ENCODE data around the gene CLDN22. TPM values are rescaled to one million over a fixed set of nuclear protein-coding genes. Genes with fewer than 3 reads are reported as not detected.

The CLDN22 gene
- total and polyA plus RNA-seq, 4 donors, result 0.05 TPM; not detected in 3

DNA sequence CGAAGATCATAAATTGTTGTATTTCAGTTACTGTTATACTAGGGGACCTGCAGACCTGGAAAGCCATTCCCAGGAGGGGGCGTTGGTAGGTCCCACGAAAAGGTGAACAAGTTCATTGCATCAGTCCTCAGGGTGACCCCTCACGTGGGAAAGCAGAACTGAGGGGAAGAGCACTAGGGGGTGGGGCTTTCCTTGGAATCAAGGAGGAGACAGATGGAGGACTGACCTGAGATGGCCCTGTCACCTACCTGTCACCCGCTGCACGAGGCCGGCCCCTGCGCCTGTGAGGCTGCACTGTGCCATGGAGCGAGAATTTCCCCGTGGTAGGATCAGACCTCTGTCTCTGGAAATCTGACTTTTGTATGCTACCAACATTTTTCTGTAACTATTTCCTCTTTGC is 43.9 kb upstream of the CLDN22 start (continued):
- no peak for TF ChIP-seq YY1 (IDR thresholded peaks at IDR 0.05)

DNA sequence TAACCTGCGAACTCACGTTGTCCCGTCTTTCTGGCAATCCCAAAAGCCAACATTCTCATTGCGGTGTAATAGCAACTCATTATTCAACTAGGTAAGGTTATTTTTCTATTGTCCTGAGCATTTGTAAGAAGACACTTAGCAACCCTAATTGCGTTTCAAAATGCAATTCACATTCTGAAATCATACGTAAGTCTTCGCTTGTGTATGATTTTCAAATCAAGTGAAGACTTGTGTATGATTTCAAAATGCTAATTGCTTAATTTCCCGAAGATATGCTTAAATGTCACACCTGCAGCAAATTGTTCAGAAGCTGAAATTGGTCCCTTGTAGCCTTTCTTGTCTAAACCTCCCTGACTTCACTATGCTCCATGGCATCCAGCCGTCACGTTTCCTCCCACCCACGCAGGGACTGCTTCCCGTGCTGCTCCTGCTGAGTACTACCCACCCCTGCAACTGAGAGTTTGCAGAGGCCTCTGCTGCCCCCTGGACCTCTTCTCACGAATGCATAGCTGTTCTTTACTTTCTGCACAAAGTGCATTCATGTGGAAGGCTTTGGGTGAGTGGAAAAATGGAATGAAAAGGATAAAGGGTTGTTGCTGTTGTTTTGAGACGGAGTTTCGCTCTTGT is 43.0 kb upstream of the CLDN22 start:
- peaks cover 0 to 1% (median 0%) of the 10 kb centered on the region in 4 donors for H3K9me3 ChIP-seq (ENCODE audit: control insufficient read depth in 4 of 4, low read length in 3 of 4)
- no peak overlapping the region for H3K4me3 ChIP-seq (ENCODE audit: low read depth in 1 of 3, low read length in 3 of 3)
- no peaks in the 10 kb centered on the region for H3K27me3 ChIP-seq (ENCODE audit: control insufficient read depth in 4 of 4, insufficient read depth in 4 of 4, low read length in 3 of 4)
- H3K9ac ChIP-seq (ENCODE audit: low read depth in 1 of 2, low read length in 2 of 2), result no peak overlapping the region
- no peak overlapping the region for H3K27ac ChIP-seq (ENCODE audit: low read depth in 1 of 2, low read length in 2 of 2)
- no peaks in the 10 kb centered on the region for H3K36me3 ChIP-seq (ENCODE audit: control insufficient read depth in 4 of 4, insufficient read depth in 3 of 4, low read depth in 1 of 4, low read length in 3 of 4)
- WGBS, result 73% methylated on average over 15 of the region's 15 CpGs
- peaks cover 0 to 3% (median 0%) of the 10 kb centered on the region in 4 donors for H3K4me1 ChIP-seq (ENCODE audit: control insufficient read depth in 4 of 4, insufficient read depth in 4 of 4, low read length in 3 of 4)
- TF ChIP-seq JUND (IDR thresholded peaks at IDR 0.05) (no peak), FOXA1 (IDR thresholded peaks at IDR 0.05) (no peak), RAD21 (IDR thresholded peaks at IDR 0.05) (no peak)
- TF ChIP-seq, protein P1, sequence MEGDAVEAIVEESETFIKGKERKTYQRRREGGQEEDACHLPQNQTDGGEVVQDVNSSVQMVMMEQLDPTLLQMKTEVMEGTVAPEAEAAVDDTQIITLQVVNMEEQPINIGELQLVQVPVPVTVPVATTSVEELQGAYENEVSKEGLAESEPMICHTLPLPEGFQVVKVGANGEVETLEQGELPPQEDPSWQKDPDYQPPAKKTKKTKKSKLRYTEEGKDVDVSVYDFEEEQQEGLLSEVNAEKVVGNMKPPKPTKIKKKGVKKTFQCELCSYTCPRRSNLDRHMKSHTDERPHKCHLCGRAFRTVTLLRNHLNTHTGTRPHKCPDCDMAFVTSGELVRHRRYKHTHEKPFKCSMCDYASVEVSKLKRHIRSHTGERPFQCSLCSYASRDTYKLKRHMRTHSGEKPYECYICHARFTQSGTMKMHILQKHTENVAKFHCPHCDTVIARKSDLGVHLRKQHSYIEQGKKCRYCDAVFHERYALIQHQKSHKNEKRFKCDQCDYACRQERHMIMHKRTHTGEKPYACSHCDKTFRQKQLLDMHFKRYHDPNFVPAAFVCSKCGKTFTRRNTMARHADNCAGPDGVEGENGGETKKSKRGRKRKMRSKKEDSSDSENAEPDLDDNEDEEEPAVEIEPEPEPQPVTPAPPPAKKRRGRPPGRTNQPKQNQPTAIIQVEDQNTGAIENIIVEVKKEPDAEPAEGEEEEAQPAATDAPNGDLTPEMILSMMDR (IDR thresholded peaks at IDR 0.05; ENCODE audit: low read depth, low read length, missing input control), result no peak
- DNase-seq (ENCODE audit: low spot score), result no peak

DNA sequence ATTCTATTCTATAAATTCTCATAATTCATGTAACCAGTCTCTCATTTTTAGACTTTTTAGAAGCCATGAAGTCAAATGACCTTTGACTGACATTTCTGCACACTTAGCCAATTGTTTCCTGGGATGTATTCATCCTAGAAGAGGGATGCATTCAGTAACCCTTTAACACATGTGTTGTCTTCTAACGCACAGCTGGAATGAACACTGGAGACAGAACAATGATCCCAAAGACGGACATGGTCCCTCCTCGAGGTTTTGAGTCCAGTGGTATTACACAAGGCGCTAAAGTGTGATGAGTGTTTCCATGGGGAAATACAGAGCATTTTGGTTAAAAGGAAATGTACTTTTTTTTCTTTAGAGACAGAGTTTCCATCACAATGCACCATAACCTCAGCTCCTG is 42.0 kb upstream of the CLDN22 start:
- H3K27me3 ChIP-seq (ENCODE audit: control insufficient read depth in 4 of 4, insufficient read depth in 4 of 4, low read length in 3 of 4), result no peaks in the 10 kb centered on the region
- no peak overlapping the region for H3K27ac ChIP-seq (ENCODE audit: low read depth in 1 of 2, low read length in 2 of 2)
- no peaks in the 10 kb centered on the region for H3K36me3 ChIP-seq (ENCODE audit: control insufficient read depth in 4 of 4, insufficient read depth in 3 of 4, low read depth in 1 of 4, low read length in 3 of 4)
- WGBS, result 96% methylated on average over 4 of the region's 4 CpGs
- H3K9me3 ChIP-seq (ENCODE audit: control insufficient read depth in 4 of 4, low read length in 3 of 4), result peaks cover 0 to 1% (median 0%) of the 10 kb centered on the region in 4 donors
- no peak overlapping the region for H3K9ac ChIP-seq (ENCODE audit: low read depth in 1 of 2, low read length in 2 of 2)
- peaks cover 0 to 3% (median 0%) of the 10 kb centered on the region in 4 donors for H3K4me1 ChIP-seq (ENCODE audit: control insufficient read depth in 4 of 4, insufficient read depth in 4 of 4, low read length in 3 of 4)
- TF ChIP-seq RAD21 (IDR thresholded peaks at IDR 0.05), result no peak
- no peak for TF ChIP-seq FOXA1 (IDR thresholded peaks at IDR 0.05)
- no peak for TF ChIP-seq HNF4G (IDR thresholded peaks at IDR 0.05)
- TF ChIP-seq HNF4A (conservative IDR thresholded peaks at IDR 0.05), result no peak
- H3K4me3 ChIP-seq (ENCODE audit: low read depth in 1 of 3, low read length in 3 of 3), result no peak overlapping the region
- no peak for DNase-seq (ENCODE audit: low spot score)

DNA sequence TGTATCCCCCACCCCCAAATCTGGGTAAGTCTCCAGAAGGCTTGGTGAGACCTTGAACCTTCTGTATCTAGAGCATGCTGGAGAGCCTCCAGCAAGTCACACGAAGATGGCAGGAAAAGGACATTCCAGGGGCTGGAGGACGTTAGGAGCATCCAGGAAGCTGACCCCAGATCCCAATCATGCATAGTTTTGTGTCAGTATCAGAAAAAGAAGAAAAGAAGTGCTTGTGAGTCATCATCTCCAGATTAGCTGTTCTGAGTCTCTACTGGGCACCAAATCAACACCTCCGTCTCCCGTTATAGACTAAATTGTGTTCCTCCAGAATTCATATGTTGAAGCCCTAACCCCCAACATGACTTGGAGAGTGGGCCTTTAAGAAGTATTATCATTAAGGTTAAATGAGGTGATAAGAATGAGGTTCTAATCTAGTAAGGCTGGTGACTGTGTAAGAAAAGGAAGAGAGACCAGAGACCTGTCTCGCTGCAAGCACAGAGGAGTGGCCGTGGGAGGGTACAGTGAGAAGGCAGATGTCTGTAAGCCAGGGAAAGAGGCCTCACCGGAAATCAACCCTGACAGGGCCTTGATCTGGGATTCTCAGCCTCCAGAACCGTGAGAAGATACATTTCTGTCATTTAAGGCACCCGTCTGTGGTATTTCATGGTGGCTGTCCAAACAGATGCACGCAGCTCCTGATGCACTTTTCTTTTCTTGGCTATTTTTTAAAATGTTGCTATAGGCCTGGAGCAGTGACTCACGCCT is 40.3 kb upstream of the CLDN22 start:
- WGBS, result 80% methylated on average over 11 of the region's 11 CpGs
- no peak overlapping the region for H3K4me3 ChIP-seq (ENCODE audit: low read depth in 1 of 3, low read length in 3 of 3)
- TF ChIP-seq, protein P2, sequence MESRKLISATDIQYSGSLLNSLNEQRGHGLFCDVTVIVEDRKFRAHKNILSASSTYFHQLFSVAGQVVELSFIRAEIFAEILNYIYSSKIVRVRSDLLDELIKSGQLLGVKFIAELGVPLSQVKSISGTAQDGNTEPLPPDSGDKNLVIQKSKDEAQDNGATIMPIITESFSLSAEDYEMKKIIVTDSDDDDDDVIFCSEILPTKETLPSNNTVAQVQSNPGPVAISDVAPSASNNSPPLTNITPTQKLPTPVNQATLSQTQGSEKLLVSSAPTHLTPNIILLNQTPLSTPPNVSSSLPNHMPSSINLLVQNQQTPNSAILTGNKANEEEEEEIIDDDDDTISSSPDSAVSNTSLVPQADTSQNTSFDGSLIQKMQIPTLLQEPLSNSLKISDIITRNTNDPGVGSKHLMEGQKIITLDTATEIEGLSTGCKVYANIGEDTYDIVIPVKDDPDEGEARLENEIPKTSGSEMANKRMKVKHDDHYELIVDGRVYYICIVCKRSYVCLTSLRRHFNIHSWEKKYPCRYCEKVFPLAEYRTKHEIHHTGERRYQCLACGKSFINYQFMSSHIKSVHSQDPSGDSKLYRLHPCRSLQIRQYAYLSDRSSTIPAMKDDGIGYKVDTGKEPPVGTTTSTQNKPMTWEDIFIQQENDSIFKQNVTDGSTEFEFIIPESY (IDR thresholded peaks at IDR 0.05), result no peak
- TF ChIP-seq, protein P1 (IDR thresholded peaks at IDR 0.05; ENCODE audit: low read depth, low read length, missing input control), result no peak
- TF ChIP-seq, protein P3, sequence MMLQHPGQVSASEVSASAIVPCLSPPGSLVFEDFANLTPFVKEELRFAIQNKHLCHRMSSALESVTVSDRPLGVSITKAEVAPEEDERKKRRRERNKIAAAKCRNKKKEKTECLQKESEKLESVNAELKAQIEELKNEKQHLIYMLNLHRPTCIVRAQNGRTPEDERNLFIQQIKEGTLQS (IDR thresholded peaks at IDR 0.05), result no peak
- TF ChIP-seq RAD21 (IDR thresholded peaks at IDR 0.05) (no peak), FOXA2 (IDR thresholded peaks at IDR 0.05) (no peak), RXRA (IDR thresholded peaks at IDR 0.05) (no peak), TAF1 (conservative IDR thresholded peaks at IDR 0.05) (no peak), EGR1 (IDR thresholded peaks at IDR 0.05; ENCODE audit: low read depth in 2 of 2) (no peak)
- TF ChIP-seq, protein P4, sequence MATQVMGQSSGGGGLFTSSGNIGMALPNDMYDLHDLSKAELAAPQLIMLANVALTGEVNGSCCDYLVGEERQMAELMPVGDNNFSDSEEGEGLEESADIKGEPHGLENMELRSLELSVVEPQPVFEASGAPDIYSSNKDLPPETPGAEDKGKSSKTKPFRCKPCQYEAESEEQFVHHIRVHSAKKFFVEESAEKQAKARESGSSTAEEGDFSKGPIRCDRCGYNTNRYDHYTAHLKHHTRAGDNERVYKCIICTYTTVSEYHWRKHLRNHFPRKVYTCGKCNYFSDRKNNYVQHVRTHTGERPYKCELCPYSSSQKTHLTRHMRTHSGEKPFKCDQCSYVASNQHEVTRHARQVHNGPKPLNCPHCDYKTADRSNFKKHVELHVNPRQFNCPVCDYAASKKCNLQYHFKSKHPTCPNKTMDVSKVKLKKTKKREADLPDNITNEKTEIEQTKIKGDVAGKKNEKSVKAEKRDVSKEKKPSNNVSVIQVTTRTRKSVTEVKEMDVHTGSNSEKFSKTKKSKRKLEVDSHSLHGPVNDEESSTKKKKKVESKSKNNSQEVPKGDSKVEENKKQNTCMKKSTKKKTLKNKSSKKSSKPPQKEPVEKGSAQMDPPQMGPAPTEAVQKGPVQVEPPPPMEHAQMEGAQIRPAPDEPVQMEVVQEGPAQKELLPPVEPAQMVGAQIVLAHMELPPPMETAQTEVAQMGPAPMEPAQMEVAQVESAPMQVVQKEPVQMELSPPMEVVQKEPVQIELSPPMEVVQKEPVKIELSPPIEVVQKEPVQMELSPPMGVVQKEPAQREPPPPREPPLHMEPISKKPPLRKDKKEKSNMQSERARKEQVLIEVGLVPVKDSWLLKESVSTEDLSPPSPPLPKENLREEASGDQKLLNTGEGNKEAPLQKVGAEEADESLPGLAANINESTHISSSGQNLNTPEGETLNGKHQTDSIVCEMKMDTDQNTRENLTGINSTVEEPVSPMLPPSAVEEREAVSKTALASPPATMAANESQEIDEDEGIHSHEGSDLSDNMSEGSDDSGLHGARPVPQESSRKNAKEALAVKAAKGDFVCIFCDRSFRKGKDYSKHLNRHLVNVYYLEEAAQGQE (IDR thresholded peaks at IDR 0.05), result no peak

More for the DNA sequence above, 40.3 kb upstream of the CLDN22 start:
- H3K9ac ChIP-seq (ENCODE audit: low read depth in 1 of 2, low read length in 2 of 2), result no peak overlapping the region
- H3K27ac ChIP-seq (ENCODE audit: low read depth in 1 of 2, low read length in 2 of 2), result no peak overlapping the region
- no peaks in the 10 kb centered on the region for H3K27me3 ChIP-seq (ENCODE audit: control insufficient read depth in 4 of 4, insufficient read depth in 4 of 4, low read length in 3 of 4)
- DNase-seq (ENCODE audit: low spot score), result no peak
- no peaks in the 10 kb centered on the region for H3K4me1 ChIP-seq (ENCODE audit: control insufficient read depth in 4 of 4, insufficient read depth in 4 of 4, low read length in 3 of 4)
- peaks cover 0 to 1% (median 0%) of the 10 kb centered on the region in 4 donors for H3K9me3 ChIP-seq (ENCODE audit: control insufficient read depth in 4 of 4, low read length in 3 of 4)
- H3K36me3 ChIP-seq (ENCODE audit: control insufficient read depth in 4 of 4, insufficient read depth in 3 of 4, low read depth in 1 of 4, low read length in 3 of 4), result no peaks in the 10 kb centered on the region

Measured in liver (tissue), 9 donors.